ENCODE data around the gene EDARADD. TPM values are rescaled to one million over a fixed set of nuclear protein-coding genes. Genes with fewer than 3 reads are reported as not detected.

Gene EDARADD
- polyA plus RNA-seq, 3 donors, result 6.9 to 9.0 (median 7.6) TPM

DNA sequence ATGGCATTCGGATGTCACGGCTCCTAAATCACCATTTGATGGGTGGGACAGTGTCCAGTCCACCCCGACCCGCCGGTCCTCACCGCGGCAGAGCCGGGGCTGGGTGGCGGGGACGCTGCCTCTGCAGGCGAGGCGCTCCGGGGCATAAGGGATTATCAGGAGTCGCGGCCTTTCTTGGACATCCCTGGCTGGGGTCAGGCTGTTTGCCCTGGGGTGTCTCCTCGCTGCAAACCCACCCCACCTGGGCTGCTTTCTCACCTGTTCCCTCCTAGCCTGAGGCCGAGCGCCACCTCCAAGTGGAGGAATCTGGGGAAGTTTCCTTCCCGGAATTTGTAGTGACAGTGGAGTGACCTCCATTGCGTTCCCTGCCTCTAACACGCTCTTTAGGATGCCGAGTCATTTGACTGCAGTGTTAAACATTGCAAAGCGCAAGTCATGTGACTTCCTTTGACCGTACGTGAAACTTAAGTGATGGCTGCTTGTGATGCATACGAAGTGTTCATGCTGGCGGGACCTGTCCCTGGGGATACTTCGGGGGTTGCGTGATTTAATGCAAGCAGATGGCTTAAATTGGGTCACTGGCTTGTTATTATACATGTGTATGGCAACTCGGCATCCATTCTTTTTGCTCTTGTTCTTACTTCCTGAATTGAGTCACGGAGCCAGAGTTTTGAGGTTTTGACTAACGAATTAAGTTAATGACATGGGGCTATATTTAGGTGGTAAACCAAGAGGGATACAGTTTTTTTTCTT is 130.2 kb downstream of the EDARADD start:
- DNase-seq (ENCODE audit: extremely low read depth in 1 of 11, low read depth in 9 of 11, low spot score in 4 of 11), result peak in 6 of 11 donors; percentile 49 to 75 (median 59)

DNA sequence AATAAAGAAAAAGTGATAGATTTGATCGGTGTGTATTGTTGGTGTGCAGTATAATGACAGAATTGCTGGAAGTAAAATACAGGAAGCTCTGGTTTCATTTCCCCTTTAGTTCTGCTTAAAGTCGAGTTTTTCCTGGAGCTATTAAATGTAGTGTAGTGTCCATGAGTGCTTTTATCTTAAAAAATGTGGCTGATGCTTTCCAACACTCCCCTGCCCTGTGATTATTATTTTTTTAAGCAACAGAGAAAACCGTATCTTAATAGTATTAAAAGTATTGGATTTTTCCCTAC is 130.8 kb downstream of the EDARADD start:
- DNase-seq (ENCODE audit: extremely low read depth in 1 of 11, low read depth in 9 of 11, low spot score in 4 of 11), result no peak

DNA sequence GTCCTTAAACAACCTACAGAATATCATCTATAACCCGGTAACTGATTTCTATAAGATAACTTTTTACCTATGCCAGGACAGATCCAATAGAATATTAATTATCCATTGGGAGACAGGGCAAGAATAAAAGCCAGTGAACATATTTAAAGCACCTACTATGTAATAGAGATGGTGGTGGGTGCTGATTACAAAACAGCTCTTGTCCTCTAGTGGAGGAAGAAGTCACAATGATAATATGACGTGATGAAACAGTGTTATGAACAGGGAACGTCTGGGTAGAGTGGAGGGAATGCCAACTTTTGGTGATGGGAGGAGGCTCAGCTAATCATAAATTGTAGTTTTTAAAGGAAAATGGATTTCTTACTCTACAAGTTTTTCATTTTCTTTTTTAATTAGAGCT is 132.0 kb downstream of the EDARADD start:
- DNase-seq (ENCODE audit: extremely low read depth in 1 of 11, low read depth in 9 of 11, low spot score in 4 of 11), result no peak

DNA sequence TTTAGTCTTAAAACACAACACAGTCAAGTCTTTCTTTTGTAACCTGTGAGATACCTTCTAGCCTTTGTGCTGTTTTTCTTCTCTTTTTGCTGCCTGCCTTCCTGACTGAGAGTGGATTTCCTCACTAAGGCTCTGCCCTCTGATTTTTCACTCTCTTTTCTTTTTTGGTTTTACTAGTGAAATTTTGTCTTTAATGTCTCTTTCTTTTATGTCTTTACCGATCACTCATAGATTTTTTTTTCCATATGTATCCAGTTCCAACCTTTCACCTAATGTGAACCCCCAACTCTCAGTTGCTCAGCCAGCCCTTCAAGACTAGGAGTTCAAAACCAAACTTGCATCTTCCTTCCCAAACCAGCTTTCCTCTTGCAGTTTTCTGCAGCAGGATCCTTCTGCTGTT is 136.2 kb downstream of the EDARADD start:
- DNase-seq (ENCODE audit: extremely low read depth in 1 of 11, low read depth in 9 of 11, low spot score in 4 of 11), result no peak

DNA sequence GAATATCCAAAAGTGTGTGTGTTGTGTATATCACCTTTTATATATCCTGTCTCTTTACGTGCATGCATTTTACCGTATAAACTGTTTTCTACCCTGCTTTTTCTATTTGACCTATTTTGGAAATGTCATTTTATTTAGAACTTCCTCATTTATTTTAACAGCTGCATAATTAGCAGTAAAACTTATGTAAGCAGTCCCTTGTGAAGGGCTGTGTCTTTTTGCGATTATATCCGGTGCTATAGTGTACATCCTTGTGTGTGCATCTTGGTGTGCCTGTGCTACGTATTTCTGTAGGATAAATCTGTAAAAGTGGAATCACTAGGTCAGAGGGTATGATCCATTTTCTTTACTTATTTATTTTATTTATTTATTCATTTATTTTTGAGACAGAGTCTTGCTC is 136.9 kb downstream of the EDARADD start:
- no peak for DNase-seq (ENCODE audit: extremely low read depth in 1 of 11, low read depth in 9 of 11, low spot score in 4 of 11)

DNA sequence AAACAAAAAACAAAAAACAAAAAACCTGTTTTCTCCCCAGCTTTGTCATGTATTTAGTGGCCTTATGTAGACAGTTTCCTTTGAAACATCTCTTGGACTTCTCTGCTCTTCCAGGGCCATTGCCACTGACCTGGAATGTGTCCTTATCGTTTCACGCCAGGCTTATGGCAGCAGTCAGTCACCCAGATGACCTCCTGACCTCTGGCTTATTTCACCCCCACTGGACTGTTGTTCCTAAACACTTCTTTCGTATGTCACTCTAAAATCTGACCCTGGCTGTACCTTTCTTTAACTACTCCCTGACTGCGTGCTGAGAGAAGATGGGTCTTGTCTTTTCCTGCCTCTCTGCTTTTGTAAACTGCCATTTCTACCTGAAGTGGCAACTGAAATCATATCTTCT is 138.8 kb downstream of the EDARADD start:
- no peak for DNase-seq (ENCODE audit: extremely low read depth in 1 of 11, low read depth in 9 of 11, low spot score in 4 of 11)

DNA sequence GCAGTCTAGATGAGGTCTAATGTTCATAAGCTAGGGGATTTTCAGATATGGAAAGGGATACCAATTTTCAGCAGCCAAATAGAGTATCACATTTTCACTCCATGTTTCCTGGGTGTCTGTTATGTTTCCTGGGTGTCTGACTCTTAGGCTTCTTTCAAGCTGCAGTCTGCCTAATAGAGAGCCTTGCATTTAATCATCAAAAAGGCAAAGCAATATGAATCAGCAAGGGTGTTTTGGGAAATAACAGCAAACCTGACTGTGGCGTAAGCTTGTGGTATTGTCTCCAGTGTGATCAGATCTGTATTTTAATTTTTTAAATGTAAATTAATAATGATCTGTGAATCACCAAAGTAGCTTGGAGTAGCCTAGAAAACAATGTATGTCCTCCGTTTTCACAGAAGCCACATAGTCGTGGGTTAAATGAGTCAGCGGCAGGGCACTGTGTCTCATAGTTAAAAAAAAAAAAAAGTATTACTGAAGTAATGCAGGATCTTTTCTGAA is 140.1 kb downstream of the EDARADD start:
- DNase-seq (ENCODE audit: extremely low read depth in 1 of 11, low read depth in 9 of 11, low spot score in 4 of 11), result no peak

Other genes starting within 250 kb of the EDARADD start
- gene ERO1B, start 112.3 kb upstream of the EDARADD start, polyA plus RNA-seq (ENCODE audit: insufficient read length in 3 of 3), result 10 to 100 TPM; 10.7 to 18.9 (median 12.6) TPM
- 100 to 1,000 TPM in 1 of 3 donors, 10 to 100 TPM in 2; 67.6 to 106 (median 80.0) TPM for gene LGALS8, start 129.7 kb downstream of the EDARADD start, polyA plus RNA-seq (ENCODE audit: insufficient read length in 3 of 3)
- gene HEATR1, start 210.2 kb downstream of the EDARADD start, polyA plus RNA-seq (ENCODE audit: insufficient read length in 3 of 3), result 10 to 100 TPM; 26.1 to 33.1 (median 31.8) TPM

Measured in renal cortex interstitium (tissue), 11 donors.